AG08396 (cell line): ENCODE data around the gene SIRT7.
"Not testable (repeated sequence)": the region's sequence is repeated elsewhere in the genome, so short reads cannot be mapped to it uniquely, and the experiment has no call there.

ENCODE experiments used
- DNase-seq: peaks from one replicate; pipeline ENCODE4 v3.0.0; 2012; ENCODE audit warnings: low spot score, mixed read lengths

SIRT7 gene

GRCh38 chr17:81954131-81955057 is 36.4 kb upstream of the SIRT7 start:
- no peak for DNase-seq

GRCh38 chr17:81953443-81953842 is 35.5 kb upstream of the SIRT7 start:
- DNase-seq = not testable (repeated sequence)

GRCh38 chr17:81952792-81953228 is 34.8 kb upstream of the SIRT7 start:
- no peak for DNase-seq

- DNase-seq = no peak
These were observed 34.1 kb upstream of the SIRT7 start for GRCh38 chr17:81951785-81952684.

GRCh38 chr17:81950501-81950900 is 32.5 kb upstream of the SIRT7 start:
- DNase-seq = no peak

GRCh38 chr17:81948635-81949378 is 30.8 kb upstream of the SIRT7 start:
- no peak for DNase-seq

GRCh38 chr17:81947189-81947588 is 29.2 kb upstream of the SIRT7 start, which contains the start of gene MYADML2:
Gene MYADML2, minus strand, starts transcription at chr17:81947233. Its CDS starts 5,492 bp downstream, at chr17:81941741.
- DNase-seq = no peak

GRCh38 chr17:81944858-81945257 is 26.9 kb upstream of the SIRT7 start:
- no peak for DNase-seq

GRCh38 chr17:81942167-81942553 is 24.2 kb upstream of the SIRT7 start:
- no peak for DNase-seq

GRCh38 chr17:81941484-81942166 is 23.6 kb upstream of the SIRT7 start:
- no peak for DNase-seq

- no peak for DNase-seq
These were observed 22.8 kb upstream of the SIRT7 start for GRCh38 chr17:81940538-81941483.

- no peak for DNase-seq
These were observed 22.0 kb upstream of the SIRT7 start for GRCh38 chr17:81939881-81940385.

GRCh38 chr17:81939218-81939617 is 21.2 kb upstream of the SIRT7 start:
- no peak for DNase-seq

- DNase-seq = no peak
These were observed 17.7 kb upstream of the SIRT7 start for GRCh38 chr17:81935709-81936084.

- no peak for DNase-seq
These were observed 17.1 kb upstream of the SIRT7 start for GRCh38 chr17:81934850-81935708.

- DNase-seq = no peak
These were observed 16.3 kb upstream of the SIRT7 start for GRCh38 chr17:81934098-81934757.

- DNase-seq = no peak
These were observed 15.3 kb upstream of the SIRT7 start for GRCh38 chr17:81933178-81933699.

- no peak for DNase-seq
These were observed 14.5 kb upstream of the SIRT7 start for GRCh38 chr17:81932333-81932983.
